AG04450 (cell line): ENCODE measurements around the gene MRPL48. TPM values are rescaled to one million over a fixed set of nuclear protein-coding genes. Genes with fewer than 3 reads are reported as not detected.

ENCODE experiments used
- CTCF ChIA-PET: fragments of 300-600, 350-600 bp; formaldehyde crosslinking; extraction: SDS; loops from one replicate; lab custom pipeline; 2022; ENCODE audit warnings: antibody characterized with exemption, inconsistent platforms; lab: Charles Lee
- POLR2A ChIA-PET: fragments of 350-600 bp; formaldehyde crosslinking; extraction: SDS; loops from one replicate; lab custom pipeline; 2021; ENCODE audit warnings: antibody characterized with exemption, inconsistent platforms; lab: Yijun Ruan, JAX
- DNase-seq: peaks from one replicate; pipeline ENCODE4 v3.0.0-alpha.2; 2011; ENCODE audit warnings: low read depth, low spot score
- H3K27ac ChIP-seq: one replicate; pipeline ENCODE4 v1.5.1; 2012; ENCODE audit warnings: low read depth, low read length, control low read depth
- H3K27me3 ChIP-seq: one replicate; pipeline ENCODE4 v1.6.0; 2012; ENCODE audit warnings: low read length; ENCODE audit not compliant: control insufficient read depth, insufficient read depth
- H3K4me3 ChIP-seq: 2 replicates; pipeline ENCODE4 v1.5.1; 2011; ENCODE audit warnings: mild to moderate bottlenecking, low read depth, low read length, control low read depth
- H3K9me3 ChIP-seq: 2 replicates; pipeline ENCODE4 v1.5.1; 2012; ENCODE audit warnings: low read length; ENCODE audit not compliant: control insufficient read depth, insufficient read depth
- CTCF ChIP-seq: IDR thresholded peaks from 2 replicates; pipeline ENCODE4 v1.5.1; 2011; ENCODE audit warnings: low read depth, low read length, control low read depth, inconsistent platforms
- polyA plus RNA-seq: library from polyadenylated mRNA; depleted of rRNA; stranded (reverse); fragments of >200 nt; gene quantifications from 2 replicates; pipeline ENCODE4 v1.2.3, GENCODE V29; 2011

Gene MRPL48
- polyA plus RNA-seq, 1 experiment: 65.7 TPM

- ChIA-PET POLR2A (no interaction called here), CTCF (no interaction called here)
- TF ChIP-seq CTCF: no peak
- H3K9me3 ChIP-seq: no peaks in the 10 kb centered on the region
- H3K27me3 ChIP-seq: no peaks in the 10 kb centered on the region
- DNase-seq: no peak
- no peak overlapping the region for H3K4me3 ChIP-seq
- H3K27ac ChIP-seq: no peak overlapping the region
These were observed 101.3 kb downstream of the MRPL48 start for GRCh38 chr11:73889019-73889418.

- Histone ChIP-seq H3K27ac (no peak overlapping the region), H3K9me3 (no peaks in the 10 kb centered on the region), H3K27me3 (no peaks in the 10 kb centered on the region), H3K4me3 (no peak overlapping the region)
- DNase-seq: no peak
- no peak for TF ChIP-seq CTCF
- ChIA-PET POLR2A (no interaction called here), CTCF (no interaction called here)
These were observed 101.9 kb downstream of the MRPL48 start for GRCh38 chr11:73889536-73889935.

- ChIA-PET CTCF (no interaction called here), POLR2A (no interaction called here)
- Histone ChIP-seq H3K4me3 (no peak overlapping the region), H3K9me3 (no peaks in the 10 kb centered on the region), H3K27me3 (no peaks in the 10 kb centered on the region), H3K27ac (no peak overlapping the region)
- no peak for DNase-seq
- TF ChIP-seq CTCF: no peak
These were observed 105.4 kb downstream of the MRPL48 start for GRCh38 chr11:73893041-73893440.

GRCh38 chr11:73894725-73895335 lies 107.2 kb downstream of the MRPL48 start:
- peak; percentile 6 for DNase-seq
- H3K9me3 ChIP-seq: no peaks in the 10 kb centered on the region
- peak overlapping the region; percentile 21 for H3K27ac ChIP-seq
- ChIA-PET CTCF (no interaction called here), POLR2A (interaction anchor here (0.6 kb wide), 1 partner anchor 13 kb away, joined by 3 read pairs; no protein-coding TSS in a partner anchor)
- no peak overlapping the region for H3K4me3 ChIP-seq
- no peaks in the 10 kb centered on the region for H3K27me3 ChIP-seq
- no peak for TF ChIP-seq CTCF

- POLR2A ChIA-PET: no interaction called here
- DNase-seq: no peak
- CTCF ChIA-PET: interaction anchor here (0.9 kb wide), 1 partner anchor 29 kb away, joined by 4 read pairs; no protein-coding TSS in a partner anchor
- TF ChIP-seq CTCF: no peak
- Histone ChIP-seq H3K27me3 (no peaks in the 10 kb centered on the region), H3K4me3 (no peak overlapping the region), H3K9me3 (no peaks in the 10 kb centered on the region), H3K27ac (no peak overlapping the region)
These were observed 114.6 kb downstream of the MRPL48 start for GRCh38 chr11:73902303-73902702.
